Lung (tissue), 12 donors: ENCODE data around the gene MYBPC2. TPM values are rescaled to one million over a fixed set of nuclear protein-coding genes. Genes with fewer than 3 reads are reported as not detected.
A peak's percentile ranks its signal among the peaks of the same experiment; 100 is the strongest.

Source experiments
- ATAC-seq: fragments of 200-7000 bp; cut with Tn5 transposase; one replicate; pipeline ENCODE4 v1.9.1; 2020; ENCODE audit warnings: moderate number of reproducible peaks; ENCODE audit not compliant: insufficient read depth, low FRiP score
- DNase-seq, 3 donors: peaks; one replicate each; pipeline ENCODE4 v3.0.0-alpha.2; 2013 to 2017
- H3K27ac ChIP-seq, 2 donors: one replicate each; pipeline ENCODE4 v1.5.1; 2013; ENCODE audit warnings: mild to moderate bottlenecking in 2 of 2, moderate library complexity in 2 of 2, control low read depth in 1 of 2, inconsistent platforms in 1 of 2, low read depth in 1 of 2, low read length in 1 of 2
- H3K27me3 ChIP-seq, 3 donors: one replicate each; pipeline ENCODE4 v1.5.1; 2013; ENCODE audit warnings: low read length in 2 of 3; ENCODE audit not compliant: control insufficient read depth in 3 of 3, insufficient read depth in 3 of 3
- H3K36me3 ChIP-seq, 4 donors: one replicate each; pipeline ENCODE4 v1.5.1; 2013; ENCODE audit warnings: low read length in 4 of 4, mild to moderate bottlenecking in 1 of 4, moderate library complexity in 1 of 4; ENCODE audit not compliant: control insufficient read depth in 4 of 4, insufficient read depth in 4 of 4
- H3K4me1 ChIP-seq, 5 donors: one replicate each; pipeline ENCODE4 v1.5.1; 2013; ENCODE audit warnings: low read length in 5 of 5, mild to moderate bottlenecking in 2 of 5, moderate library complexity in 1 of 5; ENCODE audit not compliant: control insufficient read depth in 5 of 5, insufficient read depth in 5 of 5
- H3K4me3 ChIP-seq: one replicate; pipeline ENCODE4 v1.5.1; 2013; ENCODE audit warnings: mild to moderate bottlenecking, control low read depth, moderate library complexity
- H3K9ac ChIP-seq, 2 donors: one replicate each; pipeline ENCODE4 v1.5.1; 2013; ENCODE audit warnings: low read length in 2 of 2, control low read depth in 1 of 2; ENCODE audit not compliant: insufficient read depth in 1 of 2
- H3K9me3 ChIP-seq, 4 donors: one replicate each; pipeline ENCODE4 v1.5.1; 2013; ENCODE audit warnings: low read length in 3 of 4, mild to moderate bottlenecking in 1 of 4, moderate library complexity in 1 of 4; ENCODE audit not compliant: control insufficient read depth in 4 of 4, insufficient read depth in 3 of 4
- CTCF ChIP-seq: IDR thresholded peaks from 2 replicates; pipeline ENCODE4 v1.5.1; 2012; ENCODE audit warnings: mild to moderate bottlenecking; ENCODE audit errors: control extremely low read depth, extremely low read depth
- WGBS, 2 donors: extraction: QIAGEN DNeasy Blood & Tissue Kit; methylation state at CpG; one replicate each; pipeline ENCODE4 v1.1.7; 2013; 5-methylcytosine and 5-hydroxymethylcytosine counted together
- polyA plus RNA-seq, 2 donors: library from polyadenylated mRNA; stranded (reverse); fragments of 200-250 nt; gene quantifications; one replicate each; pipeline ENCODE4 v1.2.1, GENCODE V29; 2013
- total RNA-seq, 2 donors: library from RNA; depleted of rRNA in 1 of 2; stranded (reverse); fragments of >200 nt in 1 of 2; gene quantifications; one replicate each; pipeline ENCODE4 v1.2.1, GENCODE V29; 2014 to 2021
- donor health status: control.
- donor health status: control.
- donor health status: Bipolar disorder and iron deficiency.
- donor health status: healthy.
- donor health status: DM: yes; HTN: yes; CAD: no.

The MYBPC2 gene
- total and polyA plus RNA-seq, 4 donors, result 0.04 to 0.91 (median 0.38) TPM

- H3K4me1 ChIP-seq, result peaks cover 5 to 10% (median 7%) of the 10 kb centered on the region in 5 donors
- H3K36me3 ChIP-seq, result peaks cover 0 to 26% (median 16%) of the 10 kb centered on the region in 4 donors
- H3K9me3 ChIP-seq, result no peaks in the 10 kb centered on the region
- 1 to 3% methylated on average over 58 of the region's 58 CpGs for WGBS, 2 donors
- no peaks in the 10 kb centered on the region for H3K27me3 ChIP-seq
- ATAC-seq, result peak; percentile 90
- peak; percentile 93 to 96 (median 94) for DNase-seq
- H3K27ac ChIP-seq, result peak within 1 kb of the TSS; percentile 77 to 80
- TF ChIP-seq CTCF, result no peak
- peak within 1 kb of the TSS; percentile 70 to 74 for H3K9ac ChIP-seq
- peak within 1 kb of the TSS; percentile 95 for H3K4me3 ChIP-seq
Measured at GRCh38 chr19:50476224-50476906, 43.7 kb downstream of the MYBPC2 start, which contains the start of the genes EMC10 and GARIN5A. TSS of gene EMC10 (plus strand) at chr19:50476507. CDS start at chr19:50476545, 38 bp downstream. TSS of gene GARIN5A (minus strand) at chr19:50476848. CDS start at chr19:50476388, 460 bp downstream.

GRCh38 chr19:50476907-50477238 lies 44.2 kb downstream of the MYBPC2 start:
- Histone ChIP-seq H3K27ac (peak overlapping the region in 1 of 2 donors; percentile 77), H3K9me3 (no peaks in the 10 kb centered on the region), H3K9ac (peak overlapping the region; percentile 70 to 74), H3K4me1 (peaks cover 5 to 10% (median 7%) of the 10 kb centered on the region in 5 donors), H3K4me3 (peak overlapping the region; percentile 95), H3K36me3 (peaks cover 0 to 31% (median 16%) of the 10 kb centered on the region in 4 donors), H3K27me3 (no peaks in the 10 kb centered on the region)
- 18 to 20% methylated on average over 20 of the region's 20 CpGs for WGBS, 2 donors
- TF ChIP-seq CTCF, result no peak
- no peak for ATAC-seq
- no peak for DNase-seq

- no peaks in the 10 kb centered on the region for H3K9me3 ChIP-seq
- no peak for TF ChIP-seq CTCF
- no peak overlapping the region for H3K27ac ChIP-seq
- peaks cover 0 to 40% (median 16%) of the 10 kb centered on the region in 4 donors for H3K36me3 ChIP-seq
- H3K4me3 ChIP-seq, result no peak overlapping the region
- H3K9ac ChIP-seq, result peak overlapping the region in 1 of 2 donors; percentile 7
- 95 to 97% methylated on average over 17 of the region's 17 CpGs for WGBS, 2 donors
- H3K27me3 ChIP-seq, result no peaks in the 10 kb centered on the region
- DNase-seq, result no peak
- peaks cover 5 to 10% (median 7%) of the 10 kb centered on the region in 5 donors for H3K4me1 ChIP-seq
- ATAC-seq, result no peak
Measured at GRCh38 chr19:50477751-50478515, 45.2 kb downstream of the MYBPC2 start.
